Lower lobe of right lung (tissue), 2 donors: ENCODE results near the gene TMED7. TPM values are rescaled to one million over a fixed set of nuclear protein-coding genes. Genes with fewer than 3 reads are reported as not detected.

Experiments
- ATAC-seq, 2 donors: fragments of 200-7000 bp; cut with Tn5 transposase; one replicate each; pipeline ENCODE4 v1.9.1; 2020 to 2022; ENCODE audit warnings: mild to moderate bottlenecking in 2 of 2, moderate library complexity in 2 of 2
- DNase-seq: peaks from one replicate; pipeline ENCODE4 v3.0.0-alpha.2; 2020
- H3K27ac ChIP-seq: fragments of 200-600 bp; one replicate; pipeline ENCODE4 v1.8.0; 2022
- H3K27me3 ChIP-seq: fragments of 200-600 bp; one replicate; pipeline ENCODE4 v1.8.0; 2022; ENCODE audit warnings: low read depth
- H3K36me3 ChIP-seq: fragments of 200-600 bp; one replicate; pipeline ENCODE4 v1.8.0; 2022; ENCODE audit warnings: mild to moderate bottlenecking
- H3K4me1 ChIP-seq: fragments of 200-600 bp; one replicate; pipeline ENCODE4 v1.8.0; 2022
- H3K4me3 ChIP-seq: fragments of 200-600 bp; one replicate; pipeline ENCODE4 v1.8.0; 2022; ENCODE audit warnings: mild to moderate bottlenecking
- H3K9me3 ChIP-seq: fragments of 200-600 bp; one replicate; pipeline ENCODE4 v1.8.0; 2022
- intact Hi-C: fragments of 100-400 bp; cut with DNase I; formaldehyde crosslinking; loops from one replicate; pipeline ENCODE4 v1.11.0; 2022
- total RNA-seq: library from RNA; stranded (reverse); fragmentation: NEBNext Ultra II Directional; extraction: Animal tissue kit (Norgen Biotek cat#: 25700); gene quantifications from one replicate; pipeline ENCODE4 v1.2.1, GENCODE V29; 2021
- TF ChIP-seq, protein P1 (sequence below): fragments of 200-600 bp; IDR thresholded peaks from one replicate; pipeline ENCODE4 v1.8.0; 2022; ENCODE audit warnings: antibody characterized with exemption, mild to moderate bottlenecking
- donor health status: DM: no; HTN: yes; CAD: no; lungs with severe emphysema.

TMED7 gene
- total RNA-seq, 1 donor from 2014 or later = 82.2 TPM

- H3K27ac ChIP-seq = no peak overlapping the region
- DNase-seq (no peak), ATAC-seq (no peak)
- intact Hi-C loops = no loop called here
- H3K27me3 ChIP-seq = no peaks in the 10 kb centered on the region
- H3K9me3 ChIP-seq = no peaks in the 10 kb centered on the region
- H3K36me3 ChIP-seq = peaks cover 69% of the 10 kb centered on the region
- H3K4me3 ChIP-seq = no peak overlapping the region
- H3K4me1 ChIP-seq = peaks cover 4% of the 10 kb centered on the region
- TF ChIP-seq, protein P1, sequence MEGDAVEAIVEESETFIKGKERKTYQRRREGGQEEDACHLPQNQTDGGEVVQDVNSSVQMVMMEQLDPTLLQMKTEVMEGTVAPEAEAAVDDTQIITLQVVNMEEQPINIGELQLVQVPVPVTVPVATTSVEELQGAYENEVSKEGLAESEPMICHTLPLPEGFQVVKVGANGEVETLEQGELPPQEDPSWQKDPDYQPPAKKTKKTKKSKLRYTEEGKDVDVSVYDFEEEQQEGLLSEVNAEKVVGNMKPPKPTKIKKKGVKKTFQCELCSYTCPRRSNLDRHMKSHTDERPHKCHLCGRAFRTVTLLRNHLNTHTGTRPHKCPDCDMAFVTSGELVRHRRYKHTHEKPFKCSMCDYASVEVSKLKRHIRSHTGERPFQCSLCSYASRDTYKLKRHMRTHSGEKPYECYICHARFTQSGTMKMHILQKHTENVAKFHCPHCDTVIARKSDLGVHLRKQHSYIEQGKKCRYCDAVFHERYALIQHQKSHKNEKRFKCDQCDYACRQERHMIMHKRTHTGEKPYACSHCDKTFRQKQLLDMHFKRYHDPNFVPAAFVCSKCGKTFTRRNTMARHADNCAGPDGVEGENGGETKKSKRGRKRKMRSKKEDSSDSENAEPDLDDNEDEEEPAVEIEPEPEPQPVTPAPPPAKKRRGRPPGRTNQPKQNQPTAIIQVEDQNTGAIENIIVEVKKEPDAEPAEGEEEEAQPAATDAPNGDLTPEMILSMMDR = no peak
These were observed 8.9 kb downstream of the TMED7 start for GRCh38 chr5:115616892-115617291.

GRCh38 chr5:115616472-115616871 lies 9.4 kb downstream of the TMED7 start:
- Histone ChIP-seq H3K27ac (no peak overlapping the region), H3K4me1 (peaks cover 4% of the 10 kb centered on the region), H3K9me3 (no peaks in the 10 kb centered on the region), H3K36me3 (peaks cover 69% of the 10 kb centered on the region), H3K27me3 (no peaks in the 10 kb centered on the region), H3K4me3 (no peak overlapping the region)
- ATAC-seq = no peak
- intact Hi-C loops = no loop called here
- TF ChIP-seq, protein P1 = no peak
- DNase-seq = no peak

- Histone ChIP-seq H3K27me3 (no peaks in the 10 kb centered on the region), H3K36me3 (peaks cover 44% of the 10 kb centered on the region), H3K4me1 (no peaks in the 10 kb centered on the region), H3K27ac (no peak overlapping the region), H3K4me3 (no peak overlapping the region), H3K9me3 (no peaks in the 10 kb centered on the region)
- DNase-seq (no peak), ATAC-seq (no peak)
- intact Hi-C loops = no loop called here
- TF ChIP-seq, protein P1 = no peak
These were observed 14.0 kb downstream of the TMED7 start for GRCh38 chr5:115611873-115612272.

- intact Hi-C loops = no loop called here
These were observed 17.9 kb downstream of the TMED7 start for GRCh38 chr5:115607935-115608334.

GRCh38 chr5:115605436-115605835 lies 20.4 kb downstream of the TMED7 start:
- no peaks in the 10 kb centered on the region for H3K27me3 ChIP-seq
- H3K4me3 ChIP-seq = no peak overlapping the region
- ATAC-seq (no peak), DNase-seq (no peak)
- no peak overlapping the region for H3K27ac ChIP-seq
- intact Hi-C loops = no loop called here
- peaks cover 20% of the 10 kb centered on the region for H3K4me1 ChIP-seq
- TF ChIP-seq, protein P1 = no peak
- no peaks in the 10 kb centered on the region for H3K9me3 ChIP-seq
- H3K36me3 ChIP-seq = peaks cover 3% of the 10 kb centered on the region

More at GRCh38 chr5:115607935-115608334, 17.9 kb downstream of the TMED7 start:
- Histone ChIP-seq H3K4me3 (no peak overlapping the region), H3K9me3 (no peaks in the 10 kb centered on the region), H3K36me3 (peaks cover 9% of the 10 kb centered on the region), H3K27me3 (no peaks in the 10 kb centered on the region), H3K27ac (no peak overlapping the region), H3K4me1 (peaks cover 4% of the 10 kb centered on the region)
- no peak for DNase-seq
- TF ChIP-seq, protein P1 = no peak
- no peak for ATAC-seq
